Transverse colon (tissue), 4 donors: ENCODE results near the gene TMEM59. TPM values are rescaled to one million over a fixed set of nuclear protein-coding genes. Genes with fewer than 3 reads are reported as not detected.

Experiments
- DNase-seq: peaks from one replicate; pipeline ENCODE4 v3.0.0-alpha.2; 2019
- H3K27ac ChIP-seq, 4 donors: fragments of 200-600 bp; sonication (generic); 2 replicates each; pipeline ENCODE4 v1.5.1; 2016 to 2018; ENCODE audit warnings: inconsistent platforms in 4 of 4
- H3K27me3 ChIP-seq: fragments of 200-600 bp; sonication (generic); 2 replicates; pipeline ENCODE4 v1.5.1; 2017; ENCODE audit warnings: inconsistent platforms
- H3K36me3 ChIP-seq, 4 donors: fragments of 200-600 bp; sonication (generic); 2 replicates each; pipeline ENCODE4 v1.5.1; 2017 to 2019; ENCODE audit warnings: inconsistent platforms in 4 of 4
- H3K4me1 ChIP-seq, 4 donors: fragments of 200-600 bp; sonication (generic); 2 replicates each; pipeline ENCODE4 v1.5.1; 2017 to 2020; ENCODE audit warnings: inconsistent platforms in 4 of 4
- H3K4me3 ChIP-seq, 4 donors: fragments of 200-600 bp; sonication (generic); 1 replicate in 1 of 4; 2 replicates in 3 of 4; pipeline versions ENCODE4 v1.5.1 to v1.6.1; 2017 to 2019; ENCODE audit warnings: inconsistent platforms in 4 of 4
- H3K9me3 ChIP-seq, 2 donors: fragments of 200-600 bp; sonication (generic); 2 replicates each; pipeline ENCODE4 v1.5.1; 2017 to 2019; ENCODE audit warnings: inconsistent platforms in 2 of 2
- EP300 ChIP-seq: sonication (generic); formaldehyde crosslinking; IDR thresholded peaks from one replicate; pipeline ENCODE4 v1.6.1; 2017; ENCODE audit warnings: antibody characterized with exemption, low read depth
- POLR2A ChIP-seq: fragments of 450-650 bp; IDR thresholded peaks from one replicate; pipeline ENCODE4 v1.6.1; 2016; ENCODE audit warnings: antibody characterized with exemption, mild to moderate bottlenecking, moderate library complexity
- POLR2AphosphoS5 ChIP-seq, 3 donors: sonication (generic); formaldehyde crosslinking; IDR thresholded peaks; one replicate each; pipeline ENCODE4 v1.6.1; 2016; ENCODE audit warnings: antibody characterized with exemption in 3 of 3
- WGBS, 2 donors: methylation state at CpG; one replicate each; pipeline ENCODE4 v1.1.5; 2018; ENCODE audit warnings: low coverage in 1 of 2; 5-methylcytosine and 5-hydroxymethylcytosine counted together
- in situ Hi-C, 4 donors: fragments of 200-750 bp; cut with MboI; loops; one replicate each; pipeline versions ENCODE4 v1.15.0 to v1.15.1; 2017; ENCODE audit warnings: low sequenced_read_pairs in 3 of 4, low pct_ligation_motif_present in 1 of 4, low pct_unique_long_range_greater_than_20kb in 1 of 4
- intact Hi-C: fragments of 100-400 bp; cut with DNase I; formaldehyde crosslinking; loops from one replicate; pipeline ENCODE4 v1.15.1; 2023; ENCODE audit warnings: low total_unique reads
- total RNA-seq, 4 donors: library from RNA; depleted of rRNA; stranded (reverse); fragments of >200 nt; gene quantifications; one replicate each; pipeline ENCODE4 v1.1.0, GENCODE V29; 2016
- TF ChIP-seq, protein P1 (sequence below), 5 experiments: fragments of 200-600 bp in 3 of 5; fragments of 450-650 bp in 2 of 5; sonication (generic) in 3 of 5; IDR thresholded peaks; 1 replicate in 2 of 5; 2 replicates in 3 of 5; pipeline ENCODE4 v1.5.1; 2016 to 2017; ENCODE audit warnings: antibody characterized with exemption in 5 of 5, inconsistent platforms in 3 of 5, mild to moderate bottlenecking in 2 of 5, moderate library complexity in 1 of 5

Gene TMEM59
- total RNA-seq, 4 donors from 2014 or later: 71.6 to 858 (median 226) TPM

GRCh38 chr1:54080598-54081049 is 27.6 kb upstream of the TMEM59 start:
- H3K4me1 ChIP-seq: peaks cover 0 to 22% (median 3%) of the 10 kb centered on the region in 4 donors
- H3K27ac ChIP-seq: no peak overlapping the region
- no peak for TF ChIP-seq POLR2A
- TF ChIP-seq, protein P1, sequence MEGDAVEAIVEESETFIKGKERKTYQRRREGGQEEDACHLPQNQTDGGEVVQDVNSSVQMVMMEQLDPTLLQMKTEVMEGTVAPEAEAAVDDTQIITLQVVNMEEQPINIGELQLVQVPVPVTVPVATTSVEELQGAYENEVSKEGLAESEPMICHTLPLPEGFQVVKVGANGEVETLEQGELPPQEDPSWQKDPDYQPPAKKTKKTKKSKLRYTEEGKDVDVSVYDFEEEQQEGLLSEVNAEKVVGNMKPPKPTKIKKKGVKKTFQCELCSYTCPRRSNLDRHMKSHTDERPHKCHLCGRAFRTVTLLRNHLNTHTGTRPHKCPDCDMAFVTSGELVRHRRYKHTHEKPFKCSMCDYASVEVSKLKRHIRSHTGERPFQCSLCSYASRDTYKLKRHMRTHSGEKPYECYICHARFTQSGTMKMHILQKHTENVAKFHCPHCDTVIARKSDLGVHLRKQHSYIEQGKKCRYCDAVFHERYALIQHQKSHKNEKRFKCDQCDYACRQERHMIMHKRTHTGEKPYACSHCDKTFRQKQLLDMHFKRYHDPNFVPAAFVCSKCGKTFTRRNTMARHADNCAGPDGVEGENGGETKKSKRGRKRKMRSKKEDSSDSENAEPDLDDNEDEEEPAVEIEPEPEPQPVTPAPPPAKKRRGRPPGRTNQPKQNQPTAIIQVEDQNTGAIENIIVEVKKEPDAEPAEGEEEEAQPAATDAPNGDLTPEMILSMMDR (IDR thresholded peaks at IDR 0.05): no peak
- no peak for TF ChIP-seq POLR2AphosphoS5 (IDR thresholded peaks at IDR 0.05)
- no peak for TF ChIP-seq EP300
- no peaks in the 10 kb centered on the region for H3K36me3 ChIP-seq
- H3K4me3 ChIP-seq: no peak overlapping the region
- WGBS, 2 donors: 72 to 83% methylated on average over 2 of the region's 2 CpGs
- H3K27me3 ChIP-seq: no peaks in the 10 kb centered on the region
- intact Hi-C loops: no loop called here
- no peak for DNase-seq
- no peaks in the 10 kb centered on the region for H3K9me3 ChIP-seq
- in situ Hi-C loops: no loop called here

- TF ChIP-seq POLR2A (no peak), EP300 (no peak), POLR2AphosphoS5 (IDR thresholded peaks at IDR 0.05) (no peak)
- TF ChIP-seq, protein P1 (IDR thresholded peaks at IDR 0.05): no peak
- DNase-seq: no peak
- H3K36me3 ChIP-seq: no peaks in the 10 kb centered on the region
- H3K4me1 ChIP-seq: peaks cover 0 to 22% (median 3%) of the 10 kb centered on the region in 4 donors
- H3K4me3 ChIP-seq: no peak overlapping the region
- no peaks in the 10 kb centered on the region for H3K9me3 ChIP-seq
- in situ Hi-C loops: loop anchor here in 2 of 4 donors (10.0 kb wide), 1 partner anchor 417 kb away; no protein-coding TSS in a partner anchor
- H3K27ac ChIP-seq: no peak overlapping the region
- intact Hi-C loops: no loop called here
- no peaks in the 10 kb centered on the region for H3K27me3 ChIP-seq
Measured at GRCh38 chr1:54077359-54077758, 24.4 kb upstream of the TMEM59 start.

GRCh38 chr1:54070171-54070837 is 17.3 kb upstream of the TMEM59 start:
- 7 to 37% methylated on average over 2 of the region's 2 CpGs for WGBS, 2 donors
- no peaks in the 10 kb centered on the region for H3K27me3 ChIP-seq
- in situ Hi-C loops: loop anchor here in 3 of 4 donors (10.0 to 25.0 kb wide), 2 partner anchors 424 to 742 kb away; partner anchors contain the start of gene TTC22 (in 1 of the 3)
- no peaks in the 10 kb centered on the region for H3K36me3 ChIP-seq
- H3K27ac ChIP-seq: peak overlapping the region in 3 of 4 donors; percentile 7 to 26 (median 15)
- DNase-seq: no peak
- no peak overlapping the region for H3K4me3 ChIP-seq
- intact Hi-C loops: no loop called here
- peaks cover 0 to 9% (median 0%) of the 10 kb centered on the region in 4 donors for H3K4me1 ChIP-seq
- no peaks in the 10 kb centered on the region for H3K9me3 ChIP-seq
- TF ChIP-seq, protein P1 (IDR thresholded peaks at IDR 0.05): peak; percentile 62 to 84 (median 64)
- TF ChIP-seq POLR2A: no peak

- peaks cover 0 to 9% (median 0%) of the 10 kb centered on the region in 4 donors for H3K4me1 ChIP-seq
- intact Hi-C loops: no loop called here
- WGBS, 2 donors: 42% methylated on average over 1 of the region's 1 CpG; no CpG with 5 or more reads in 1 of the 2 donors
- no peak overlapping the region for H3K4me3 ChIP-seq
- H3K27me3 ChIP-seq: no peaks in the 10 kb centered on the region
- no peak for TF ChIP-seq POLR2A
- no peak for TF ChIP-seq EP300
- TF ChIP-seq, protein P1 (IDR thresholded peaks at IDR 0.05): no peak
- no peak for TF ChIP-seq POLR2AphosphoS5 (IDR thresholded peaks at IDR 0.05)
- DNase-seq: no peak
- in situ Hi-C loops: loop anchor here in 3 of 4 donors (10.0 to 25.0 kb wide), 2 partner anchors 425 to 743 kb away; partner anchors contain the start of gene TTC22 (in 1 of the 3)
- no peak overlapping the region for H3K27ac ChIP-seq
- H3K36me3 ChIP-seq: no peaks in the 10 kb centered on the region
- no peaks in the 10 kb centered on the region for H3K9me3 ChIP-seq
Measured at GRCh38 chr1:54069791-54070170, 16.8 kb upstream of the TMEM59 start.
